Neural cell (in vitro differentiated cells): ENCODE measurements around the gene RGP1. TPM values are rescaled to one million over a fixed set of nuclear protein-coding genes. Genes with fewer than 3 reads are reported as not detected.

Source experiments
- H2AFZ ChIP-seq: fragments of 200-600, 300-800 bp; sonication (generic), shearing (Covaris generic); 2 replicates; pipeline ENCODE4 v1.6.0; 2014; ENCODE audit warnings: low read depth, mild to moderate bottlenecking, antibody characterized with exemption, low read length, moderate library complexity
- H3F3A ChIP-seq: fragments of 200-600 bp; shearing (Covaris generic); 2 replicates; pipeline ENCODE4 v1.6.1; 2016; ENCODE audit warnings: mild to moderate bottlenecking, moderate library complexity, mixed read lengths, antibody characterized with exemption, low read length; ENCODE audit not compliant: insufficient read depth, poor library complexity, severe bottlenecking
- H3K27ac ChIP-seq: fragments of 200-600, 300-800 bp; sonication (generic), shearing (Covaris generic); 2 replicates; pipeline ENCODE4 v1.5.1; 2014; ENCODE audit warnings: mild to moderate bottlenecking, low read length, moderate library complexity
- H3K27me3 ChIP-seq: fragments of 300-800, 200-600 bp; sonication (generic), shearing (Covaris generic); 2 replicates; pipeline ENCODE4 v1.6.0; 2014; ENCODE audit warnings: mild to moderate bottlenecking, low read depth, low read length, moderate library complexity; ENCODE audit not compliant: insufficient read depth
- H3K36me3 ChIP-seq: fragments of 300-800, 200-600 bp; sonication (generic), shearing (Covaris generic); 2 replicates; pipeline ENCODE4 v1.5.1; 2014; ENCODE audit warnings: mild to moderate bottlenecking, antibody characterized with exemption, low read length, moderate library complexity; ENCODE audit not compliant: insufficient read depth
- H3K4me2 ChIP-seq: fragments of 300-800, 200-600 bp; sonication (generic), shearing (Covaris generic); 2 replicates; pipeline ENCODE4 v1.6.0; 2014; ENCODE audit warnings: mild to moderate bottlenecking, low read length
- H3K4me3 ChIP-seq: fragments of 300-800, 200-600 bp; sonication (generic), shearing (Covaris generic); 2 replicates; pipeline ENCODE4 v1.5.1; 2014; ENCODE audit warnings: mild to moderate bottlenecking, low read length, moderate library complexity
- H3K79me2 ChIP-seq: fragments of 200-600 bp; shearing (Covaris generic); replicated peaks from 2 replicates; pipeline ENCODE4 v1.6.0; 2014; ENCODE audit warnings: mild to moderate bottlenecking, low read length, moderate library complexity; ENCODE audit not compliant: insufficient read depth
- H3K9ac ChIP-seq: fragments of 300-800, 200-600 bp; sonication (generic), shearing (Covaris generic); 2 replicates; pipeline ENCODE4 v1.6.1; 2016; ENCODE audit warnings: mild to moderate bottlenecking, low read length, mixed read lengths
- H3K9me2 ChIP-seq: fragments of 200-600 bp; shearing (Covaris generic); 2 replicates; pipeline ENCODE4 v1.6.1; 2016; ENCODE audit warnings: mild to moderate bottlenecking, low read length, mixed read lengths; ENCODE audit not compliant: insufficient read depth
- H3K9me3 ChIP-seq: fragments of 200-600, 300-800 bp; sonication (generic), shearing (Covaris generic); 2 replicates; pipeline ENCODE4 v1.6.1; 2016; ENCODE audit warnings: mild to moderate bottlenecking, mixed run types, low read length, moderate library complexity, mixed read lengths
- H4K20me1 ChIP-seq: fragments of 200-600 bp; shearing (Covaris generic); 2 replicates; pipeline ENCODE4 v1.6.1; 2016; ENCODE audit warnings: mild to moderate bottlenecking, mixed run types; ENCODE audit not compliant: insufficient read depth
- CTCF ChIP-seq: fragments of 450-650 bp; IDR thresholded peaks from 2 replicates; pipeline ENCODE4 v1.5.1; 2014; ENCODE audit warnings: antibody characterized with exemption, mild to moderate bottlenecking, moderate library complexity; ENCODE audit not compliant: poor library complexity, severe bottlenecking
- EP300 ChIP-seq: fragments of 450-650 bp; conservative IDR thresholded peaks from 2 replicates; pipeline ENCODE4 v1.6.1; 2014; ENCODE audit warnings: antibody characterized with exemption, mild to moderate bottlenecking, moderate library complexity; ENCODE audit not compliant: poor library complexity, severe bottlenecking
- EZH2 ChIP-seq: fragments of 200-600, 300-800 bp; shearing (Covaris generic), sonication (generic); IDR thresholded peaks from 2 replicates; pipeline ENCODE4 v1.6.1; 2014; ENCODE audit warnings: antibody characterized with exemption, low read length, borderline replicate concordance, mild to moderate bottlenecking; ENCODE audit not compliant: insufficient read depth, poor library complexity, severe bottlenecking
- MXI1 ChIP-seq: fragments of 450-650 bp; conservative IDR thresholded peaks from 2 replicates; pipeline ENCODE4 v1.6.1; 2014; ENCODE audit warnings: antibody characterized with exemption, mild to moderate bottlenecking; ENCODE audit not compliant: poor library complexity, severe bottlenecking
- POLR2AphosphoS5 ChIP-seq: IDR thresholded peaks from 2 replicates; pipeline ENCODE4 v1.6.1; 2012
- RAD21 ChIP-seq: fragments of 450-650 bp; conservative IDR thresholded peaks from 2 replicates; pipeline ENCODE4 v1.6.1; 2014; ENCODE audit warnings: antibody characterized with exemption, mild to moderate bottlenecking, moderate library complexity
- REST ChIP-seq: IDR thresholded peaks from 2 replicates; pipeline ENCODE4 v1.6.1; 2012; ENCODE audit warnings: borderline replicate concordance
- SMC3 ChIP-seq: fragments of 450-650 bp; conservative IDR thresholded peaks from 2 replicates; pipeline ENCODE4 v1.6.1; 2014; ENCODE audit warnings: antibody characterized with exemption, mild to moderate bottlenecking, moderate library complexity; ENCODE audit not compliant: poor library complexity
- TAF1 ChIP-seq: IDR thresholded peaks from 2 replicates; pipeline ENCODE4 v1.6.1; 2012; ENCODE audit warnings: low read depth
- polyA plus RNA-seq: library from polyadenylated mRNA; depleted of rRNA; stranded (reverse); fragments of >200 nt; gene quantifications from 2 replicates; pipeline ENCODE4 v1.2.3, GENCODE V29; 2014

Gene RGP1
- polyA plus RNA-seq, 1 donor from 2014 or later: 8.1 TPM

GRCh38 chr9:35717132-35717870, 31.8 kb upstream of the RGP1 start:
- Histone ChIP-seq H3K79me2 (no peaks in the 10 kb centered on the region), H3K27me3 (no peaks in the 10 kb centered on the region), H3F3A (no peaks in the 10 kb centered on the region), H3K9ac (no peak overlapping the region), H3K4me2 (no peak overlapping the region), H2AFZ (no peak overlapping the region), H3K9me3 (no peaks in the 10 kb centered on the region), H3K9me2 (no peaks in the 10 kb centered on the region), H3K36me3 (no peaks in the 10 kb centered on the region), H3K4me3 (no peak overlapping the region), H3K27ac (no peak overlapping the region), H4K20me1 (no peaks in the 10 kb centered on the region)
- no peak for TF ChIP-seq EP300
- TF ChIP-seq RAD21: no peak
- TF ChIP-seq EZH2: no peak
- no peak for TF ChIP-seq CTCF
- no peak for TF ChIP-seq TAF1
- TF ChIP-seq MXI1: no peak
- no peak for TF ChIP-seq POLR2AphosphoS5

- no peaks in the 10 kb centered on the region for H3K27me3 ChIP-seq
- no peaks in the 10 kb centered on the region for H3K79me2 ChIP-seq
- no peak overlapping the region for H3K4me3 ChIP-seq
- H3K27ac ChIP-seq: no peak overlapping the region
- H3K9me3 ChIP-seq: no peaks in the 10 kb centered on the region
- no peak overlapping the region for H3K9ac ChIP-seq
- no peak overlapping the region for H3K4me2 ChIP-seq
- no peaks in the 10 kb centered on the region for H3K9me2 ChIP-seq
- TF ChIP-seq EZH2: no peak
- TF ChIP-seq RAD21: no peak
- TF ChIP-seq CTCF: no peak
- TF ChIP-seq REST: no peak
- no peak for TF ChIP-seq MXI1
- TF ChIP-seq EP300: no peak
- no peak for TF ChIP-seq SMC3
- no peak for TF ChIP-seq POLR2AphosphoS5
- TF ChIP-seq TAF1: no peak
- H4K20me1 ChIP-seq: no peaks in the 10 kb centered on the region
- H3F3A ChIP-seq: no peaks in the 10 kb centered on the region
- no peak overlapping the region for H2AFZ ChIP-seq
- no peaks in the 10 kb centered on the region for H3K36me3 ChIP-seq
Observed at GRCh38 chr9:35718721-35719511, 30.2 kb upstream of the RGP1 start.
